Pons (tissue), 1 donor: ENCODE data around the gene MYO1E.
A peak's percentile ranks its signal among the peaks of the same experiment; 100 is the strongest.

ENCODE experiments used
- DNase-seq: peaks from one replicate; pipeline ENCODE4 v3.0.0-alpha.2; 2016; ENCODE audit warnings: low spot score

MYO1E gene

DNA sequence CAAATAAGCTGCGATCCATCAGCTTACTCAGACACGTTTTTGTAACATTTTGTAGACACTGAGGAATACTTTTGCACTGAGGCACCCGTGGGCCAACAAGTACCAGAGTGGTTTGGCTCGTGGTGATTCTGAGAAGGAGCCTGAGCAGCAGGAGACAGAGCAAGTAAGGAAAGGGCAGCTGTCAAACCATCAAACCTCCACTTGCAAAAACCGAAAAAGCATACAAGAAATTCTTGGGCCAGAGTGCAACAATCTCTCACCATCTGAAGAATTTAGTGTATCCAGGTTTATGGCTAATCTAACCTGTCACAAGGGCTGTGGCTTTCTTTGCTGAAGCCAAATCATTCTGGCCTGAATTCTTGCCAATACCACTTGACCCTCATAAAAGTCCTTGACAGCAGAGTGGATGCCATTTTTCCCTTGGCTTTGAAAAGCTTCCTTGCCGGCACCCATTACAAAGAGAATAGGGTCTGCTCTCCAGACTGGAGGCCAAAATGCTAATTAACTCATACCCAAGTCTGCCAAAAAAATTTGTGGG lies 56.7 kb downstream of the MYO1E start:
- no peak for DNase-seq

DNA sequence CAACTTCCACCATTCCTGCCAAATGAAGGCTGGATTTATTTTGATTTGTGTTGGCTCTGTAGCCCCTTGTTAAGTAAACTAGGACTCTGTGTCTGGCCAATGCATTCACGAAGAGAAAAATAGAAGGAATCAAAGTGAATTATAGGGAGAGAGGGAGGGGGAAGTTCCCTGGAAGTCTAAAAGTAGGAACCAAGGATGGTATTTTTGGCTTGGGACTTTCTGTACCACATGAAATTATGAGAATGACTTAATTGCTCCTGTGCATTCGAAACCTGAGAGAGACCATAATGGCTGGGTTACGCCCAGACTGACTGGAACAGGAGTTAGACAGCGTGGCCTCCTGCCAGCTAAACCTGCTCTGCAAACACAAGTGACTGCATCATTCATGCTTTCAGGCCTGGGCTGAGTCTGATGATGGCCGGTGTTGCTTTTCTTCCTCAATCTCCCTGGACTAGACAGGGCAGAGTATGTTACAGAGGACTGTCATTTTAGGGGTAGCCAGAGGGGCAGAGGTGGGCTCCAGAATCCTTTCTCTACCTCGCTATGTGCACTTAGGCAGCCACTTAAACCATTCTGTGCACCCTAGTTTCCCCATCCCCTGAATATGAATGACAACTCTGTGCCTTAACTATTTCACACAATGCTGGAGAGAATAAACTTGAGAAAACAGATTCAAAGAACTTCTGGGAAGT lies 58.9 kb downstream of the MYO1E start:
- DNase-seq = no peak

DNA sequence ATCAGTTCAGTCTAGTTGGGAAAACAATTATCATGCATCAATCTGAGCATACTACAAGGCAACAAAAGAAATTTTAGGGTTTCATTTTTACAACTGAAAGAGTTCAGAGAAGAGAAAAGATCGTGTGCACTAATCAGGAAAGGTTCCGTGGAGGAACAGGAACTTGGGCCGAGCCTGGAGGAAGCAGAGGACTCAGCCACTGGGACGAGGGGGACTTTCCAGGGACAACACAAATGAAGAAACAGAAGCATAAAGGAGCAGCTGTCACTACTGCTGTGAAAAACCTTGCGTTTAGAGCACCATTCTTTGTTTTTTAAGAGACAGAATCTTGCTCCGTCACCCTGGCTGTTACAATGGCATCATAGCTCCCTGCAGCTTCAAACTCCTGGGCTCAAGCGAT lies 60.5 kb downstream of the MYO1E start:
- DNase-seq = no peak

DNA sequence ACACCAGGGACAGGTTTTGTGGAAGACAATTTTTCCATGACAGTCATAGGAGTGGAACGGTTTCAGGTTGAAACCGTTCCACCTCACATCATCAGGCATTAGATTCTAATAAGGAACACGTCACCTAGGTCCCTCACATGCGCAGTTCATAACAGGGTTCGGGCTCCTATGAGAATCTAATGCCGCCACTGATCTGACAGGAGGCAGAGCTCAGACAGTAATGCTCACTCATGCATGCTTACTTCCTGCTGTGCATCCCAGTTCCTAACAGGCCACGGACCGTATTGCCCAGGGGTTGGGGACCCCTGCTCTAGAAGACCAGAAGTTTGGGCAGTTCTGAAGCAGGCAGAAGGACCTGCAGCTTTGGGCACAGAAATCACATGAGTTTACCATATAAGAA lies 61.5 kb downstream of the MYO1E start:
- DNase-seq = no peak

DNA sequence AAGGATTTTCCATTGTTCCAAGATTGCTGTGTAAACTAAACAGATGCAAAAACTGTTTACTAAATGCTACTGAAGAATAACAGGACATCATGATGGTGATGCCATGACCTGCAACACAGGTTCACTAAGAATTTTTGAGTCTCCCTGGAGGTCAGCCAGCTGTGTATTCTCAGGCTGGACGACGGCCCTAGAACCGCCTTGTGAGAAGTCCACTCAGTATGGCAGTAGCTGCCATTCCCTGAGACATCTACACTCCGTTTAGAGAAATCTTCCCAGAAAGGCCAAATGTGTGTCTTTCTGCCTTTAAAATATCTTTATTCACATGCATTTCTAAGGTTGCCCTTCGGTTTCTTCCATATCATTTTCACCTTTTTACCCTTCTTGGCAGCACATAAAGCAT lies 63.3 kb downstream of the MYO1E start:
- DNase-seq = no peak

DNA sequence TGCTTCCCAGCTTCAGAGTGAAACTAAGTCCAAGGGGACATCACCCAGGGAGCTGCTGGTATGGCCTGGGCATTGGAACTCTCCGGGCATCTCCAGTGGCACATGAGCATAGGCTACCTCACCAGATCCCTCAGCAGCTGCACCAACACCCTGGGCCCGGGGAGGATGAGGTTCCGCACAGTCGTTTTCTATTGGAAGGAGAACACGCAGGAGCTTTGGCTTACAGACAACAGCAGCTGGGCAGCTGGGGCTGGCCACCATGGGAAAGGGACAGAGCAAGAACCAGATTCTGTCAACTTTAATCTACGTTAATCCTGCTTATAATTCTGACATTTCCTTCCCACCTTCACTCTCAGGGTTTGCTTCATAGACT lies 65.5 kb downstream of the MYO1E start:
- DNase-seq = peak; percentile 44

DNA sequence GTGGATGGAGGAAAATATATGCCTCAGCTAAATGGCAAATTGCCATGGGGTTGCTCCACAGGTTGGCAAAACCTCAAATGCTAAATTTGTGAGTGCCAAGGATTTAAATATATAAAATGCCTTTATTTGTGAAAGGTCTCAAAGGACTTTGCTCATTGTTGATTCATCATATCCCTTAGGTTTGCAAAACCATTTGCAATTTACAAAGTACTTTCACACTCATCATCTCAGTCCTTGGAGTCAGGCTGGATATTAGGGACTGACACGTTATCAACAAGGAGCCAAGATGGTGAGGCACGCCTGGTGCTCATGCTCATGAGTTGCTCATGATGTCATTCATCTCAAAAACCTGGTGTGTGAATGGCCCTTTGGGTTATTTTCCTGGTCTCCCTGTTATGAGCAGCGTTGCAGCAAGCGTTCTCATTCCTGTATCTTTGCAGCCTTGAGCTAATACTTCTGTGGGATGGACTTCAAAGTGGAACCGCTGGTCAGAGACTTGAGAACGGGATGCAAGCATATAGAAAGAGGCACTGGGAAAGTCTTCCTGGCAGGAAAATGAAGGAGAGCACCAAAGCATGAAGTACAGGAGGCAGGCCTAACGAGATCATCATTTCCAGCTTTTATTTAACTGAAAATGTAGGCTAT lies 66.0 kb downstream of the MYO1E start:
- no peak for DNase-seq

DNA sequence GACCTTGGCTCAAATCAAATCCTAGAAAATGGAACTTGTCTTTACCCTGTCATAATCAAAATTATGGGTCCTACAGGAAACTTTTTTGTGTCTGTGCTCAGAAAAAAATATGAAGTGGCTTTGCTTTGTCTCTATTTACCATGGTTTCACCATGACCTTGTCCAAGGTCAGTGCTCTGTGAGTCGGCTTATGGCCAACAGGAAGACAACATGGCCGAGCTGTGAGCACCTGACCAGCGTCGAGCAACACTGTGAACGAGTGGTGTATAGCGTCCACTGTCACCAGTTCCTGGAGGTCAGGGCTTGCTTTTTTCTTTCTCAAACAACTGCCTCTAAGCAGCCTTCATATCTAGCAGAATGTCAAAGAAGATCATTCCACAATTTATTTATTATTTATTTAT lies 67.9 kb downstream of the MYO1E start:
- no peak for DNase-seq

DNA sequence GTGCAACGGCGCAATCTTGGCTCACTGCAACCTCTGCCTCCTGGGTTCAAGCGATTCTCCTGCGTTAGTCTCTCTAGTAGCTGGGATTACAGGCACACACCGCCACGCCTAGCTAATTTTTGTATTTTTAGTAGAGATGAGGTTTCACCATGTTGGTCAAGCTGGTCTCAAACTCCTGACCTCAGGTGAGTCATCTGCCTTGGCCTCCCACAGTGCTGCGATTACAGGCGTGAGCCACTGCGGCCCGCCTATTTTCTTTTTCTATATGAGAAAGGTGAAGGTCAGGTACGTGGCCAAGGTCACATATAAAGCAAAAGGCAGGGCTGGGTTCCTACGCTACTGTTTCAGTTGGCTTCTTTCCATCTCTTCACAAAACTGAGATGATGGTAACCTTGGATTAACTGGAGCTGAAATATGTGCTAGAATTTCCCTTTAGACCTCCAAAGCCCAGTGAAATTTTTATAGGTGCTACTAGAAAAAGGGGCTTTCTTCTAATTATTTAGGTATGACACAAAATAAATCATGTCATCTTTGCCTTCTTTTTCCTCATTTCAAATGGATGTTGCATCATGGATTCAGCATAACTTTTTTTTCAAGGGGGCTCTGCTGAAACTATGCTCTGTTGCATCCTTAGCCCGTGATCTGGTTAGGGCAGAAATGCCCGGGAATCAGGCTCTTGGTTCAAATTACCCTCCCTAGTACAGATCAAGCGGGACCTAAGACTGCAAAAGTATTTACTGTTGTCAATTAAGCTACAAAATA lies 68.5 kb downstream of the MYO1E start:
- no peak for DNase-seq

DNA sequence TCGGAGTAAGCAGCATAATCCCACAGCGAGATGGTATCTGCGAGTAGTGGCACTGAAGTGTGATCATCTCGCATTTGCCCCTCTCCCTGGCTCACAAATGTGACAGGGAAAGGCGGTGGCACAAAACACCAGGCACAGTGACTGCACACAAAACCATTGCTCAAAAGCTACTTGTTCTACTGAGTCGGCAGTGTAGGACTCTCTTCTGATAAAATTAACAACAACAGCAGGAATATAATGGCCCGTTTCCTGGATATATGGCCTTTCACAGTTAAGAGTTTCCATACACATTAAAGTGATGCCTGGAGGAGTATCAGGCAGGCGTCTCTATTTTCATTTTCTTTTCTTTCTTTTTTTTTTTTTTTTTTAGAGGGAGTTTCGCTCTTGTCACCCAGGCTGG lies 69.0 kb downstream of the MYO1E start:
- DNase-seq = peak; percentile 79

DNA sequence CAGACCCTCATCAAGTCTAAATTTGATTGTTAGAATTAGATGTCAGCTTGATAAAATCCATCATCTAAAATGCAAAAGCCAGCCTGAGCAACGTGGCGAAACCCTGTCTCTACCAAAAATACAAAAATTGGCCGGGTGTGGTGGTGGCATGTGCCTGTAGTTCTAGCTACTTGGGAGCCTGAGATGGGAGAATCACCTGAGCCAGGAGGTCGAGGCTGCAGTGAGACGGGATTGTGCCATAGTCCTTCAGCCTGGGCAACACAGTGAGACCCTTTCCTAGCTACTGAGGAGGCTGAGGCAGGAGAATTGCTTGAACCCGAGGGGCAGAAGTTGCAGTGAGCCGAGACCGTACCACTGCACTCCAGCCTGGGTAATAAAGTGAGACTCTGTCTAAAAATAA lies 69.5 kb downstream of the MYO1E start:
- no peak for DNase-seq

DNA sequence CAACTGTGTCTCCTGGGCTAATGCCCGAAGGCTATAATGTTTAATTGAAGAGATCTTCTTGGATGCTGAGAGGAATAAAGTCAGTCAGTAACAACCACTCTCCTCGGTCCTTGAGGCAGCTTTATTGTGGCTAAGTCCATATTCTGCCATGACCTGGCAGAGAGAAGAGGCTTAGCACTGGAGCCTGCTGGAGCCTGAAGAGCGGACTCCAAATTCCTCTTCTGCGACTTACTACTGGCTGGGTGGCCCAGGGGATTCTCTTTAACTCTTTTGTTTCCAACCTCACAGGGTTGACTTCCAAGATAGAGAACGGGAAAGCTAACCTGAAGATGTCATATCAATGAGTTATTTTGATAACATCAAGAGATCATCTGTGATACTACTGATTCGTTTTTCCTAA lies 71.1 kb downstream of the MYO1E start:
- DNase-seq = no peak

DNA sequence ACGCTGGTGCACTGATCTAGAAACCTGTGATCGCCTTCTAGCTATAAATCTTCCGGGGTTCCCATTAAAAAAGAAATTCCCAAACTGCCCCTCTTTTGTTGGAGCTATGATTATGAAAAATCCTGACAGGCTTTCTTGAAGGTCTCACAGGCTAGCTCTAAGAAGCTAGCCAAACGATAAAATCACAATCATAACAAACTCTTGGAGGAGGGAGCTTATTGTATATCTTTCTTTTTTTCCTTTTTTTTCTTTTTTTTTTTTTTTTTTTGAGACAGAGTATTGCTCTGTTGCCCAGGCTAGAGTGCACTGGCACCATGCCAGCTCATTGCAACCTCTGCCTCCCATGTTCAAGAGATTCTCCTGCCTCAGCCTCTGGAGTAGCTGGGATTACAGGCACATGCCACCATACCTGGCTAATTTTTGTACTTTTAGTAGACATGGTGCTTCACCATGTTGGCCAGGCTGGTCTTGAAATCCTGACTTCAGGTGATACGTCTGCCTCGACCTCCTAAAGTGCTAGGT lies 72.0 kb downstream of the MYO1E start:
- no peak for DNase-seq

DNA sequence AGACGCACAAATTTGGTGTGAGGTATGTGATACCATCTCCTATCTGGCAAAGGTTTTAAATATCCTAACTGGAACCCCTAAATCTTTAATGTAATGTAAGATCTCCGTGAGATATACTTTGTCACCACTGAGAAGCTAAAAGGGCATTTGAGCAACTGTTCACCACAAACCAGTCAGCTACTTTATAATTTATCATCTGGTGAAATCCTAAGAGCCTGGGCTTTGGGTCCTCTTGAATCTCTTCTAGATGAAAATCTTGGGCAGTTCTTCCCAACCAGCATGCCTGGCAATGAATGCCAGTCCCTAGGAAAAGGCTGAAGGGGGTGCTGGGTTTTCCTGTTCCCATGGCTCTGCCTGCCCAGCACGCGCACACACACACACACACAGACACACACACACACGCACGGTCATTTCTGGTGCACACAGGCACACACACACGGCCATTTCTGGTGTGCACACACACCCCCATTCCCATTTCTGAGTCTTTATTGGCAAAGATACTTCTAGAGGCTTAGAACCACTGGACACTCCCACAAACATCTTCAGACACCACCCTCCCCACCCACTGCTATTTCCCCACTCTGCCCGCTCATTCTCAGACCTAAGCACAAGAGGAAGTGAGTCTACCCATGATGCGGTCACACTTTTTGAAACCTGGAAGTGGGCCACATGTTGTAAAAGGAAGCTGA lies 72.6 kb downstream of the MYO1E start:
- peak; percentile 91 for DNase-seq

DNA sequence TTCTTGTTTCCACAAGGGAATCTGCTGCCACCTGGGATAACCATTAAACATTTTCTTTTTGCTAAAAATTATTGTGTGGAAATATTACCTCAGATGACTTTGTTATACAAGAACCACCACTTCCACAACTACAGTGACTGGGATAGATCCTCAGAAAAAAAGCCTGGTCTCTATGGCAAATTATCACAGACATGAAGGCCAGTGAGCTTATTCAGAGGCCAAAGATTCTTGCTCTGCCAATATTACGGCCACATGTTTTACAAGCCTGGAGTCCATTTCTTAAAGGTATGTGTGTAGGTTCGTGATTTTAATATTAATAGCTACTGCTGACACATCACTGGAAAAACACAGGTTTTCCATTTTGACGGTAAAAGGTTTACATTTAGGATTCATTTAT lies 73.8 kb downstream of the MYO1E start:
- no peak for DNase-seq

DNA sequence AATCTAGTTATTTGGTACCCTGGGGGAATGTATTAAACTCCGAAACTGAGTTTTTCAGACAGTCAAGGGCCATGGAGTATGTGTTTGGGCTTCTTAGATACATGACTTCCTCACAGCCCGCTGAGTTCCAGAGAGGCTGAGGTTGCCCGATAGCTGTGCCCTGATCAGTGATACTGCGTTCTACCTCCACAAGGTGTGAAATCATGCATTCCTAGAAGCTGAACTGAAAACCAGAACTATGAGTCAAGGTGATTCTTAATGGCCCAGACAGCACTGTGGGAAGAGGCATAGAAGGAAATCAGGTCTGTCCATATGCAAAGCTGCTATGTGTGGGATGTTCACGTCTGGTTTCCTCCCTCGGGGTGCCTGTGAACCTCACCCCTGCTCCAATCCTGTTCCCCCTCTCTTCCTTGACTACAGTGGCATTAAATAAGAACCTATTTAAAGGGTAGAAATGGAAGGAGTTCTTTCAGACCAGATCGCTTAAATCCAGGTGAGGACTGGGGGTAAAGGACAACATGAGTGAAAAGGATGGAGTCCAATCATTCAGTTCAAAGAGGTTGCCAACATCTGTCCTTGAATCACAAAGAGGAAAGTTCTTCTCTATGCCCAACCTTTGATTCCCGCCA lies 74.3 kb downstream of the MYO1E start:
- DNase-seq = no peak

DNA sequence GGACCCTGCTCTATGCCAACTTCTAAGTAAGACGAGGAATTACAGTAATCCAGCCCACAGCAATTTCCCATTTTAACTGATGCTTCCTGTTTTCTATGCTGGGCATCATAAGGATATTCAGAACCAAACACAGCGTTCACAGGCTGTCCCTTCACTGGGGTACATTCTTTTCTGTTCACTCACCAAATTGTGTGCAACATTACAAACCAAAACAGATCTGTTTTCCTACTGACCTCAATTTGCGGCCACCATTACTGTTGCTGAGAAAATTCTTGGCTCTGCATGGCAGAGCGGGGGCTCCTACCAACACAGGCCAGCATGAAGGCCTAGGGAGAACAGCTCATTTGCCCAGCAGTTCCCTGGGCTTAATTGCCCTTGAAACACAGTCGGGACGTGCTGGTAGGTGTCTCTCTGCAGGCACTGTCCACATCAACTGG lies 76.5 kb downstream of the MYO1E start:
- DNase-seq = no peak

DNA sequence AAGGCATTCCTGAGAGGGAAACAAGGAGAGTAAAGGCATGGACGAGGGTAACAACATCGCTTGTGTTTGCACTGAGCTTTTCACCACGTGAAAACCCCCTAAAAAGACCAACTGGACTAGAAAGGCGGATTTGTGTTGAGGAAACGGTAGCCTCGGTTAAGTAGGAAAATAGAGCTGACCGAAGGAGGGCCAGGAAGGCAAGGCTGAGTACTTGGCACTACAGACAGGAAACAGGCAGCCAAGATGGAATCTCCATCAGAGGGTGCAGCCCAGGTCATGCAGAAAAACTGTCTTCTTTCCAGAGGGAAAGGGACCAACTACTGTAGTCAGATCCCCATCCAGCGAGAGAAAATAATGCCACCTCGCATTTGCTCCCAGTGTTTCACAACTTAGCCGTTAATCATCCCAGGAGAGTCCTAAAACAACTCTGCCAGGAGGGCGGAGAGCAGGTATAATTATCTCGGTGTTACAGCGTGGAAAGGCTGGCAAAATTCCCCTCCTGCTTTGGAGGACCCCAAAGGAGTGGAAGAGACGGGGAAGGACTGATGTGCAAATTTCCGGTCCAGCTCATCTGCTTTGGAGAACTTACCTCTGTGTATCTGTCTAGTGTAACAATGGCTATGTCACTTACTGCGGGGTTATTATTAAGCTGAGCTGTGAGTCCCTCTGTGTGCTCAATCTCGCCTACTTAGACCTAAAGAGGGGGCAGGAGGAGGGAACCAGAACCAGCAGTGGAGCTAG lies 77.2 kb downstream of the MYO1E start:
- DNase-seq = no peak

DNA sequence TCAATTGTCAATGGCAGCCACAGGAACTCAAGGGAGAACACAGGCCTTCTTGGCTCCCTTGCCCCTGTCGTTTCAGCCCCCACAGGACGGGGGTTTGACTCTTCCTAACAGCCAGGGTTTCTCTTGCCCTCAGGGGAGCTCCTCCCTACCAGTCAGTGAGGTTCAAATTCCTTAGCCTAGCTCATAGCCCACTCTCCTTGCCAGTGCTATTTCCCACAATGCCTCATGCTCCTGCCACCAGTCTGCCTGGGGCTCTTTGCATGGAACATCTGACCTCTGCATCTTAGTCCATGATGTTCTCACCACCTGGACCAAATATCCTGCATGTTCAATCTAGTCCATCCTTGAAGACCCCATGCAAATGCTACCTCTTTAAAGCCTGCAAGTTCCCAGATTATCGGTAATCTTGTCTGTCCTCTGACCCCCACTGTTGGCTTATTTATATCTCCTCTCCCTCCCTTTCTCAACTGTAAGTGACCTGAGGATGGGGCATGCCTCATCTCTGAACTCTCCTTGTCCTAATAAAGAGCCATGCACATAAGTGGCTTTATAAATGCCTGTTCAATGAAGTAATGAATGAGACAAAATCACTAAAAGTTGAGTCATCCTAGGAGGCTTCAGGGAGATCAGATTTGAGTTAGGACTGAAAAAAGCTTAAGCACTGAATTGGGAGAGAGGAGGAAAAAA lies 78.0 kb downstream of the MYO1E start:
- no peak for DNase-seq

DNA sequence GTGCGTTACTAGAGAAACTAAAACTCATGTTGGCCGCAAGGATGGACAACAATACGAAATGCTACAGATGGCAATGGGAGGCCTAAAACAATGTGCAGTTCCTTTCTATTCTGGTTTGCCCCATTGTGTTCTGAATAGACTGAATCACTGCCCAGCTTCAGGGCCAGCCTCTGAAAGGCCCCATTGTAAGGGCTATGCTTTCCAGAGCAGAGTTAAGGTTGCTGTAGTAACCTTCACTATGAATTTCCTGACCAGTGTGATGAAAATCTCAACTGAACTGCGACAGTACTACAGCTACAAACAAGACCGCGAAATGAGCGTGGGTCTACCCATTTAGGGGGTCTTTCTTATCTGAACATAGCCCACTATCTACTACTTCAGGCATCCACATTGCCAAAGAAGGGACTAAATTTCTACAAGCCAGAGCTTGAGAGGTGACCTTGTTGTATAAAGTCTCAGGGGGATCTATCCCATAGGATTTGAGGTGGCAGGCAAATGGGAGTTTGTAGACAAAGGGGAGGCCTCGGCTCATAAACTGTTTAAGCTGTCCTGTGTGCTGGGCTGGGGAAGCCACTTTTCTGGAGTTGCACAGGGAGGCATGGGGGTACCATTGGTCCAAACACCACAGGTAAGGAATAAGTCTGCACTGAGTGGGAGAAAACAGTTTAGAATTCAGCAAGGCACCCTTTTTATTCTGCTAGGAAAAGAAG lies 80.1 kb downstream of the MYO1E start:
- peak; percentile 97 for DNase-seq
